HG03060 (cell line): Measurements from ENCODE around the gene DCBLD1.
"Not testable (repeated sequence)": the region's sequence is repeated elsewhere in the genome, so short reads cannot be mapped to it uniquely, and the experiment has no call there.

Experiments
- ATAC-seq: cut with Tn5 transposase; IDR thresholded peaks from one replicate; pipeline ENCODE4 v1.9.1; 2021; ENCODE audit warnings: low read depth, moderate number of reproducible peaks; ENCODE audit not compliant: unreplicated experiment

Gene DCBLD1

GRCh38 chr6:117482240-117483003 lies at the start of gene DCBLD1:
DCBLD1 (plus strand) TSS chr6:117482674; CDS start chr6:117482782, 108 bp downstream.
- ATAC-seq, result peak; percentile 43

GRCh38 chr6:117440706-117441525 lies 41.6 kb upstream of the DCBLD1 start:
- ATAC-seq, result no peak

GRCh38 chr6:117441824-117442264 lies 40.6 kb upstream of the DCBLD1 start:
- ATAC-seq, result no peak

- not testable (repeated sequence) for ATAC-seq
Observed at GRCh38 chr6:117442313-117442712, 40.2 kb upstream of the DCBLD1 start.

GRCh38 chr6:117444600-117444999 lies 37.9 kb upstream of the DCBLD1 start:
- ATAC-seq, result no peak

- no peak for ATAC-seq
Observed at GRCh38 chr6:117446861-117447260, 35.6 kb upstream of the DCBLD1 start.

- ATAC-seq, result no peak
Observed at GRCh38 chr6:117448011-117448410, 34.5 kb upstream of the DCBLD1 start.

GRCh38 chr6:117448732-117449485 lies 33.6 kb upstream of the DCBLD1 start:
- no peak for ATAC-seq

GRCh38 chr6:117449549-117450439 lies 32.7 kb upstream of the DCBLD1 start:
- no peak for ATAC-seq

- no peak for ATAC-seq
Observed at GRCh38 chr6:117451671-117452070, 30.8 kb upstream of the DCBLD1 start.

GRCh38 chr6:117456250-117456649 lies 26.2 kb upstream of the DCBLD1 start:
- no peak for ATAC-seq

- ATAC-seq, result no peak
Observed at GRCh38 chr6:117456998-117457397, 25.5 kb upstream of the DCBLD1 start.

GRCh38 chr6:117459204-117459944 lies 23.1 kb upstream of the DCBLD1 start:
- no peak for ATAC-seq

- ATAC-seq, result peak; percentile 50
Observed at GRCh38 chr6:117463762-117464665, 18.5 kb upstream of the DCBLD1 start.

- peak; percentile 8 for ATAC-seq
Observed at GRCh38 chr6:117464700-117465099, 17.8 kb upstream of the DCBLD1 start.

GRCh38 chr6:117465691-117466090 lies 16.8 kb upstream of the DCBLD1 start:
- no peak for ATAC-seq

- ATAC-seq, result no peak
Observed at GRCh38 chr6:117467876-117468275, 14.6 kb upstream of the DCBLD1 start.

- not testable (repeated sequence) for ATAC-seq
Observed at GRCh38 chr6:117468527-117468926, 13.9 kb upstream of the DCBLD1 start.
